GM23338 (cell line): ENCODE data around the gene GIGYF2. TPM values are rescaled to one million over a fixed set of nuclear protein-coding genes. Genes with fewer than 3 reads are reported as not detected.

Source experiments
- ATAC-seq: fragments of 200-7000 bp; cut with Tn5 transposase; 3 replicates; pipeline ENCODE4 v1.9.1; 2020
- DNase-seq: peaks from one replicate; pipeline ENCODE4 v3.0.0-alpha.2; 2015; ENCODE audit warnings: low spot score
- H2AFZ ChIP-seq: fragments of 200-600 bp; sonication (generic); 2 replicates; pipeline ENCODE4 v1.8.0; 2016; ENCODE audit warnings: antibody characterized with exemption, mild to moderate bottlenecking, moderate library complexity
- H3F3A ChIP-seq: fragments of 200-600 bp; sonication (generic); replicated peaks from 2 replicates; pipeline ENCODE4 v1.8.0; 2017; ENCODE audit warnings: antibody characterized with exemption, mixed run types, low read depth
- H3K27ac ChIP-seq: fragments of 200-600 bp; sonication (generic); 2 replicates; pipeline ENCODE4 v1.6.1; 2016; ENCODE audit warnings: low read depth
- H3K27me3 ChIP-seq: fragments of 200-600 bp; sonication (generic); 2 replicates; pipeline ENCODE4 v1.8.0; 2016; ENCODE audit warnings: mild to moderate bottlenecking, mixed run types, moderate library complexity; ENCODE audit not compliant: insufficient read depth
- H3K36me3 ChIP-seq: fragments of 200-600 bp; sonication (generic); 2 replicates; pipeline ENCODE4 v1.8.0; 2016; ENCODE audit warnings: mild to moderate bottlenecking; ENCODE audit not compliant: insufficient read depth
- H3K4me1 ChIP-seq: fragments of 200-600 bp; sonication (generic); 2 replicates; pipeline ENCODE4 v1.8.0; 2016; ENCODE audit warnings: mild to moderate bottlenecking, moderate library complexity; ENCODE audit not compliant: insufficient read depth
- H3K4me2 ChIP-seq: fragments of 200-600 bp; sonication (generic); 2 replicates; pipeline ENCODE4 v1.7.1; 2017; ENCODE audit warnings: mixed run types
- H3K4me3 ChIP-seq: fragments of 200-600 bp; sonication (generic); 2 replicates; pipeline ENCODE4 v1.6.1; 2016; ENCODE audit warnings: mixed run types
- H3K79me2 ChIP-seq: fragments of 200-600 bp; sonication (generic); replicated peaks from 2 replicates; pipeline ENCODE4 v1.8.0; 2017; ENCODE audit warnings: mild to moderate bottlenecking; ENCODE audit not compliant: insufficient read depth
- H3K9me2 ChIP-seq: fragments of 200-600 bp; sonication (generic); 2 replicates; pipeline ENCODE4 v1.8.0; 2017; ENCODE audit not compliant: insufficient read depth
- H4K20me1 ChIP-seq: fragments of 200-600 bp; sonication (generic); replicated peaks from 2 replicates; pipeline ENCODE4 v1.8.0; 2017; ENCODE audit warnings: mild to moderate bottlenecking; ENCODE audit not compliant: insufficient read depth
- H3K27ac Mint-ChIP-seq: 2 replicates; pipeline ENCODE4 v1.8.0; 2020; ENCODE audit warnings: inconsistent platforms, mild to moderate bottlenecking, moderate library complexity, mixed read lengths
- H3K27me3 Mint-ChIP-seq: 3 replicates; pipeline ENCODE4 v1.8.0; 2022; ENCODE audit warnings: low read depth, mild to moderate bottlenecking, moderate library complexity, mixed read lengths, inconsistent platforms; ENCODE audit not compliant: insufficient read depth, poor library complexity
- H3K36me3 Mint-ChIP-seq: 3 replicates; pipeline ENCODE4 v1.8.0; 2021; ENCODE audit warnings: low read depth, mild to moderate bottlenecking, inconsistent platforms, moderate library complexity, mixed read lengths
- H3K4me1 Mint-ChIP-seq: 3 replicates; pipeline ENCODE4 v1.8.0; 2020; ENCODE audit warnings: mild to moderate bottlenecking, inconsistent platforms, mixed read lengths
- H3K4me3 Mint-ChIP-seq: 3 replicates; pipeline ENCODE4 v1.8.0; 2021; ENCODE audit warnings: moderate library complexity, mild to moderate bottlenecking, inconsistent platforms, mixed read lengths
- H3K9me3 Mint-ChIP-seq: 3 replicates; pipeline ENCODE4 v1.8.0; 2020; ENCODE audit warnings: moderate library complexity, mild to moderate bottlenecking, inconsistent platforms, mixed read lengths
- CREB1 ChIP-seq: fragments of 250-450 bp; sonication (Bioruptor Pico); IDR thresholded peaks from 2 replicates; pipeline ENCODE4 v1.5.0; 2020; ENCODE audit warnings: low read depth, mild to moderate bottlenecking, moderate library complexity
- CTCF ChIP-seq, 2 experiments: fragments of 200-600 bp in 1 of 2; sonication (generic) in 1 of 2; conservative IDR thresholded peaks; 2 replicates each; pipeline versions ENCODE4 v1.5.1 to v1.6.1; 2016 to 2017; ENCODE audit warnings: antibody characterized with exemption in 2 of 2, low read depth in 2 of 2, mild to moderate bottlenecking in 2 of 2, moderate library complexity in 1 of 2
- ETS1 ChIP-seq: IDR thresholded peaks from 2 replicates; pipeline ENCODE4 v1.6.1; 2016; ENCODE audit warnings: antibody characterized with exemption
- EZH2 ChIP-seq: fragments of 200-600 bp; sonication (generic); IDR thresholded peaks from one replicate; pipeline ENCODE4 v1.8.0; 2017; ENCODE audit warnings: antibody characterized with exemption, mild to moderate bottlenecking, low read depth; ENCODE audit not compliant: unreplicated experiment
- EZH2phosphoT487 ChIP-seq: fragments of 200-600 bp; sonication (generic); IDR thresholded peaks from one replicate; pipeline ENCODE4 v1.8.1; 2018; ENCODE audit warnings: antibody characterized with exemption; ENCODE audit not compliant: unreplicated experiment
- JUNB ChIP-seq: IDR thresholded peaks from one replicate; pipeline ENCODE4 v1.6.1; 2016; ENCODE audit warnings: antibody characterized with exemption; ENCODE audit not compliant: unreplicated experiment
- NANOG ChIP-seq: IDR thresholded peaks from 2 replicates; pipeline ENCODE4 v1.6.1; 2016; ENCODE audit warnings: antibody characterized with exemption, borderline replicate concordance
- POLR2AphosphoS5 ChIP-seq: IDR thresholded peaks from 2 replicates; pipeline ENCODE4 v1.6.1; 2016; ENCODE audit warnings: antibody characterized with exemption, low read depth
- REST ChIP-seq: IDR thresholded peaks from one replicate; pipeline ENCODE4 v1.6.1; 2018; ENCODE audit warnings: antibody characterized with exemption; ENCODE audit not compliant: unreplicated experiment
- STAT1 ChIP-seq: IDR thresholded peaks from one replicate; pipeline ENCODE4 v1.6.1; 2016; ENCODE audit warnings: antibody characterized with exemption; ENCODE audit not compliant: unreplicated experiment
- ZNF114 ChIP-seq: fragments of 250-450 bp; sonication (Bioruptor Pico); IDR thresholded peaks from 2 replicates; pipeline ENCODE4 v1.5.0; 2020; ENCODE audit warnings: mild to moderate bottlenecking, moderate library complexity
- ZNF331 ChIP-seq: fragments of 250-450 bp; sonication (Bioruptor Pico); IDR thresholded peaks from 2 replicates; pipeline ENCODE4 v1.5.0; 2020; ENCODE audit warnings: low read depth, mild to moderate bottlenecking, moderate library complexity
- ZNF462 ChIP-seq: fragments of 250-450 bp; sonication (Bioruptor Pico); IDR thresholded peaks from 2 replicates; pipeline ENCODE4 v1.5.0; 2020; ENCODE audit warnings: mild to moderate bottlenecking, moderate library complexity
- polyA plus RNA-seq: library from polyadenylated mRNA; unstranded; fragments of >200 nt; fragmentation: Nextera tagmentation; extraction: Ambion mirVana; gene quantifications from 2 replicates; pipeline ENCODE4 v1.2.1, GENCODE V29; 2016
- total RNA-seq: library from RNA; depleted of rRNA; stranded (reverse); fragments of >200 nt; shearing (Covaris generic); gene quantifications from 2 replicates; pipeline ENCODE4 v1.2.3, GENCODE V29; 2014

GIGYF2 gene
- total and polyA plus RNA-seq, 2 experiments from 2014 or later: 48.9 to 104 TPM

GRCh38 chr2:232750135-232750671 lies 53.1 kb downstream of the GIGYF2 start:
- Mint-ChIP-seq H3K27ac (no peak overlapping the region), H3K27me3 (peaks cover 3% of the 10 kb centered on the region), H3K4me1 (no peaks in the 10 kb centered on the region), H3K9me3 (no peaks in the 10 kb centered on the region), H3K36me3 (peaks cover 26% of the 10 kb centered on the region; the same call in 2 of the 3 replicates), H3K4me3 (no peak overlapping the region)
- Histone ChIP-seq H3F3A (no peaks in the 10 kb centered on the region), H3K4me3 (no peak overlapping the region), H3K36me3 (peaks cover 16% of the 10 kb centered on the region), H3K4me2 (no peak overlapping the region), H3K4me1 (no peaks in the 10 kb centered on the region), H3K27ac (no peak overlapping the region), H3K9me2 (no peaks in the 10 kb centered on the region), H4K20me1 (peaks cover 8% of the 10 kb centered on the region; the same call in 1 of the 2 replicates), H3K27me3 (no peaks in the 10 kb centered on the region), H2AFZ (no peak overlapping the region), H3K79me2 (no peaks in the 10 kb centered on the region)
- DNase-seq: no peak
- no peak for ATAC-seq
- TF ChIP-seq REST (no peak), EZH2 (no peak), EZH2phosphoT487 (no peak), ZNF462 (CRISPR knock-in tag) (no peak), ETS1 (no peak), STAT1 (no peak), POLR2AphosphoS5 (no peak), CREB1 (CRISPR knock-in tag) (no peak), NANOG (no peak), ZNF331 (CRISPR knock-in tag) (no peak), JUNB (no peak), ZNF114 (CRISPR knock-in tag) (no peak), CTCF (conservative IDR thresholded peaks at IDR 0.05; ENCODE audit: low read depth in 2 of 2) (no peak)
